GM03348 (cell line): ENCODE measurements around the gene UBASH3A.

Experiments used
- DNase-seq: peaks from one replicate; pipeline ENCODE4 v3.0.0; 2012; ENCODE audit warnings: low spot score

Gene UBASH3A

GRCh38 chr21:42411197-42411869 is 7.6 kb downstream of the UBASH3A start:
- DNase-seq = no peak

GRCh38 chr21:42411891-42412635 is 8.4 kb downstream of the UBASH3A start:
- DNase-seq = no peak

GRCh38 chr21:42412636-42412933 is 8.9 kb downstream of the UBASH3A start:
- no peak for DNase-seq

GRCh38 chr21:42413093-42413492 is 9.4 kb downstream of the UBASH3A start:
- no peak for DNase-seq

- no peak for DNase-seq
These were observed 9.8 kb downstream of the UBASH3A start for GRCh38 chr21:42413500-42413899.

GRCh38 chr21:42414066-42414465 is 10.4 kb downstream of the UBASH3A start:
- DNase-seq = no peak

- no peak for DNase-seq
These were observed 10.8 kb downstream of the UBASH3A start for GRCh38 chr21:42414553-42414927.

- DNase-seq = no peak
These were observed 11.4 kb downstream of the UBASH3A start for GRCh38 chr21:42414928-42415769.

GRCh38 chr21:42417533-42417932 is 13.8 kb downstream of the UBASH3A start:
- no peak for DNase-seq

- DNase-seq = no peak
These were observed 15.2 kb downstream of the UBASH3A start for GRCh38 chr21:42418886-42419285.

GRCh38 chr21:42419845-42420244 is 16.1 kb downstream of the UBASH3A start:
- no peak for DNase-seq

- no peak for DNase-seq
These were observed 17.5 kb downstream of the UBASH3A start for GRCh38 chr21:42421018-42421793.

GRCh38 chr21:42423197-42423675 is 19.5 kb downstream of the UBASH3A start:
- DNase-seq = no peak

GRCh38 chr21:42423685-42424084 is 20.0 kb downstream of the UBASH3A start:
- DNase-seq = no peak

- no peak for DNase-seq
These were observed 21.3 kb downstream of the UBASH3A start for GRCh38 chr21:42424914-42425541.

GRCh38 chr21:42425591-42425990 is 21.9 kb downstream of the UBASH3A start:
- DNase-seq = no peak

- no peak for DNase-seq
These were observed 22.7 kb downstream of the UBASH3A start for GRCh38 chr21:42426424-42426823.

GRCh38 chr21:42426876-42427480 is 23.3 kb downstream of the UBASH3A start:
- DNase-seq = no peak

GRCh38 chr21:42427809-42428419 is 24.2 kb downstream of the UBASH3A start:
- DNase-seq = no peak

GRCh38 chr21:42429021-42429420 is 25.3 kb downstream of the UBASH3A start:
- DNase-seq = no peak

- DNase-seq = no peak
These were observed 26.2 kb downstream of the UBASH3A start for GRCh38 chr21:42429856-42430255.
